SU-DHL-6 (cell line): ENCODE data around the gene FOXF2.
A peak's percentile ranks its signal among the peaks of the same experiment; 100 is the strongest.

Experiments used
- H2AFZ ChIP-seq: fragments of 200-600 bp; sonication (generic); 2 replicates; pipeline ENCODE4 v1.6.1; 2014; ENCODE audit warnings: low read depth, mild to moderate bottlenecking, moderate library complexity, mixed read lengths, antibody characterized with exemption, low read length; ENCODE audit not compliant: severe bottlenecking
- H3F3A ChIP-seq: fragments of 200-600 bp; shearing (Covaris generic); 2 replicates; pipeline ENCODE4 v1.6.0; 2016; ENCODE audit warnings: antibody characterized with exemption, mild to moderate bottlenecking; ENCODE audit not compliant: insufficient read depth
- H3K27ac ChIP-seq: fragments of 200-600 bp; sonication (generic); 2 replicates; pipeline ENCODE4 v1.5.1; 2016; ENCODE audit warnings: low read depth, mild to moderate bottlenecking, low read length, moderate library complexity, mixed read lengths
- H3K27me3 ChIP-seq: fragments of 200-600 bp; sonication (generic), shearing (Covaris generic); 2 replicates; pipeline ENCODE4 v1.6.0; 2014; ENCODE audit warnings: mild to moderate bottlenecking, low read length
- H3K36me3 ChIP-seq: fragments of 200-600 bp; sonication (generic); 2 replicates; pipeline ENCODE4 v1.6.1; 2014; ENCODE audit warnings: mild to moderate bottlenecking, low read length, mixed read lengths
- H3K4me2 ChIP-seq: fragments of 300-600, 200-600 bp; shearing (Covaris generic), sonication (generic); 2 replicates; pipeline ENCODE4 v1.6.0; 2014; ENCODE audit warnings: low read length, low read depth, mild to moderate bottlenecking; ENCODE audit not compliant: poor library complexity, severe bottlenecking
- H3K4me3 ChIP-seq: fragments of 200-600 bp; sonication (generic); 2 replicates; pipeline ENCODE4 v1.5.1; 2014; ENCODE audit warnings: antibody characterized with exemption, low read length, mild to moderate bottlenecking, mixed read lengths; ENCODE audit not compliant: insufficient read depth, poor library complexity, severe bottlenecking
- H3K79me2 ChIP-seq: fragments of 200-600 bp; sonication (generic); 2 replicates; pipeline ENCODE4 v1.6.1; 2014; ENCODE audit warnings: mild to moderate bottlenecking, low read length, moderate library complexity; ENCODE audit not compliant: insufficient read depth
- H3K9ac ChIP-seq: fragments of 200-600 bp; sonication (generic); 2 replicates; pipeline ENCODE4 v1.7.0; 2014; ENCODE audit warnings: mild to moderate bottlenecking, low read length
- H3K9me2 ChIP-seq: fragments of 200-600 bp; sonication (generic); replicated peaks from 2 replicates; pipeline ENCODE4 v1.6.1; 2014; ENCODE audit warnings: low read length; ENCODE audit not compliant: insufficient read depth
- H3K9me3 ChIP-seq: fragments of 200-600 bp; sonication (generic); 2 replicates; pipeline ENCODE4 v1.6.1; 2014; ENCODE audit warnings: low read length, mixed read lengths; ENCODE audit not compliant: insufficient read depth
- H4K20me1 ChIP-seq: fragments of 200-600 bp; sonication (generic); 2 replicates; pipeline ENCODE4 v1.6.1; 2014; ENCODE audit warnings: low read depth, mild to moderate bottlenecking, antibody characterized with exemption, low read length, moderate library complexity, mixed read lengths
- CTCF ChIP-seq: fragments of 200-600 bp; sonication (generic); IDR thresholded peaks from one replicate; pipeline ENCODE4 v1.5.1; 2017; ENCODE audit warnings: antibody characterized with exemption, mild to moderate bottlenecking, low read length, moderate library complexity; ENCODE audit not compliant: insufficient read depth, poor library complexity, severe bottlenecking
- EZH2phosphoT487 ChIP-seq: fragments of 200-600 bp; sonication (generic), shearing (Covaris generic); conservative IDR thresholded peaks from 2 replicates; pipeline ENCODE4 v1.6.1; 2018; ENCODE audit warnings: mild to moderate bottlenecking, antibody characterized with exemption, low read length, moderate library complexity, mixed read lengths

Gene FOXF2

DNA sequence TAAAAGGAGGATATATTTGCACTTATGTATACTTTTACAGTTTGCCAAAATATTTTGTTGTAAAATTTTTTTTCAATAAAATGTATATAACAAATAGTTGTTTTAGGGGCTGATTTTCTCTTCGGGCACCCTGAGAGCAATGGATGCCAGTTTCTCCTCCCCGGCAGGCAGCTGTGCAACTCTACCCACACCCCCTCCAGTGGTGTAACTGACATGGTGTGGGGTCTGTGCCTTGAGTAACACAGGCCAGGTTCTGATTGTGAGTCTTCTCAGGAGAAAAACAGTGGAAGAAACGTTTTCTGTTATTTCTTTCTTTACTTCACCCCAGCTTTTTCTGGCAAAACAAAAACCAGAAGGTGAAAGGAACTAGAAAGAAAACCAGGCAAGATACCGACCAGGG lies 6.1 kb downstream of the FOXF2 start:
- Histone ChIP-seq H3K27me3 (no peaks in the 10 kb centered on the region), H3K27ac (no peak overlapping the region), H3K9ac (no peak overlapping the region), H2AFZ (no peak overlapping the region), H3K36me3 (no peaks in the 10 kb centered on the region), H3K4me3 (no peak overlapping the region), H4K20me1 (no peaks in the 10 kb centered on the region), H3F3A (no peaks in the 10 kb centered on the region), H3K79me2 (no peaks in the 10 kb centered on the region), H3K4me2 (no peak overlapping the region), H3K9me3 (no peaks in the 10 kb centered on the region), H3K9me2 (no peaks in the 10 kb centered on the region)
- TF ChIP-seq CTCF = no peak
- TF ChIP-seq EZH2phosphoT487 = no peak

DNA sequence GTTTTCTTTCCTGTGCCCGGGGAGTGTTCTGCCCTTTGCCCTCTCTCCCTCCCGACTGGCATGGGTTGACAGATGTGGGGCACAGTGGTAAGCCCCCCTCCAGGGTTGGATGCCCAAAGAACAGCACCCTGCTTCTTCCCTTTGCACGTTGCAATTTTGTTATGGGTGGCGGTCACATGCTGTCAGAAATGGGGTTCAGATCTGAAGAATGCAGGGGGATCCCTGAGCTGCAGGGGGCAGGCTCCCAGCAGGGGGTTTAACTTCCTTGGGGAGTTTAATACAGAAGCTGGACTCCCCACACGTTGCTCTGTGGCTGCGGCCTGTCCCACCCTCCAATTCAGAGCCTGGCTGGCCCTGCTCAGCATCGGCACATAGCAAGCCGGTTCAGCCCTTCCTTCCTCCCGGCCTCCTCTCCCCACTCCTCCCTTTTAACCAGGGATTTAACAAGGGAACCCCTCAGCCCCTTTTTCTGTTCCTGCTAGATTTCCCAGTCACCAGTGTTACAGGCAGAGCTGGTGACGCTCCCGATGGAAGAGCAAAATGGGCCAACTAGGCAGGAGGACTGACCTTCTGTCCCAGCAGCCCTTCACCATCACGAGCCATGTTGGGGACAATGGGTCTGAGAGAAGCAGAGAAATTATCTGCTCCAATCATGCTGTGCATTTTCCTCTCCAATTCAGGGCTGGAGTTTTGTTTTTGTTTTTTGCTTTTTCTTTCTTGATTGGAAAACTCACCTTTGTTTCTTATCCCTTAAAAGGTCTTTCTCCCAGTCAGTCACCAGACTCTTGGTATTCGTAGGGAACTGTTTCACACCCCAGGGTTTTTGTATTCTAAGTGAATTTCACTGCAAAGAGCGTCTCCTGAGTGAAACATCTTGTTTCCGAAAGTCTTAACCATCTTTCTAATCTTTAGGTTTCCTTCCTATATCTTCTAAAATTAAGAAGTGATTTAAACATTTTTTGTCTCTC lies 6.8 kb downstream of the FOXF2 start:
- H3F3A ChIP-seq = no peaks in the 10 kb centered on the region
- H3K27me3 ChIP-seq = no peaks in the 10 kb centered on the region
- H3K4me3 ChIP-seq = no peak overlapping the region
- no peaks in the 10 kb centered on the region for H3K79me2 ChIP-seq
- TF ChIP-seq CTCF (no peak), EZH2phosphoT487 (no peak)
- H4K20me1 ChIP-seq = no peaks in the 10 kb centered on the region
- peak overlapping the region; percentile 44 for H2AFZ ChIP-seq
- H3K36me3 ChIP-seq = no peaks in the 10 kb centered on the region
- no peak overlapping the region for H3K27ac ChIP-seq
- H3K9ac ChIP-seq = no peak overlapping the region
- H3K4me2 ChIP-seq = no peak overlapping the region
- no peaks in the 10 kb centered on the region for H3K9me2 ChIP-seq
- H3K9me3 ChIP-seq = no peaks in the 10 kb centered on the region

- Histone ChIP-seq H3K4me2 (no peak overlapping the region), H3K4me3 (no peak overlapping the region), H3K9ac (no peak overlapping the region), H3K27me3 (no peaks in the 10 kb centered on the region), H3K9me3 (no peaks in the 10 kb centered on the region), H2AFZ (peak overlapping the region; percentile 44), H3K79me2 (no peaks in the 10 kb centered on the region), H4K20me1 (no peaks in the 10 kb centered on the region), H3K36me3 (no peaks in the 10 kb centered on the region), H3F3A (no peaks in the 10 kb centered on the region), H3K27ac (no peak overlapping the region), H3K9me2 (no peaks in the 10 kb centered on the region)
- TF ChIP-seq EZH2phosphoT487 (no peak), CTCF (peak; percentile 99)
Measured at GRCh38 chr6:1396952-1397868, 7.8 kb downstream of the FOXF2 start.
